ENCODE data around the gene MYH9. TPM values are rescaled to one million over a fixed set of nuclear protein-coding genes. Genes with fewer than 3 reads are reported as not detected.

MYH9 gene
- total RNA-seq, 6 experiments from 2014 or later, result 881 to 1,084 (median 937) TPM

DNA sequence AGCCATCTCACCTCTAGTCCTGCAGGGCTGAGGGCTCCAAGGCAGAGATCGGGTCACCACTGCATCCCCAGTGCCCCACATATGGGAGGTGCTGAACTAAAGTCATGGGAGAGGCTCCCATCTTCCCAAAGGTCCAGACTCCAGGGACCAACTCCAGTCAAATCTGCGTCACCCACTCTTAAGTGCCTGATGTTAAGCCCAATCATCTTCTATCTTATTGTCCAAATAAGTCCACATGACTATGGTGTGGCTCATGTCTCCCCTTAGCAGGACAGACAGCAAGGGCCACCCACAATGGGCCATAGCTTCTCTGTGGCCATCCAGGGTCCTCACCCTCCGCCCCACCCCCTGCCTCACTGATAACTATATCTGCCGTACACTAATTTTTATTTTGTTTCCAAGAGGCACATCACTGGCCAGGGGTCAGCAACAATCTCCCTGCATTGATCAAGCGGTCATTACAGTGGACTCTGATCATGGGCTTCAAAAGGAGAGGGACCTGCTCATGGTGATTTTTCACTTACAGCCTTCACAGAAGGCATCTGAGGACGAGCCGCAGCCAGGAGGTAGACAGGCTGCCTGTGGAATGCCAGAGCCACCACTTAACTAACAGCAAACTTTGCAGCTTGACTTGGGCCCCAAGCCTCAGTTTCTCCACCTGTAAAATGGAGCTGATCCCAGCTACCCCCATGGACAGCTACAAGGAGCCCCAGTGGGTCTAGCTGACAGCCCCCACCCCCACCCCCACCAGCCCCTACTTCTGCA lies 23.3 kb downstream of the MYH9 start:
- Mint-ChIP-seq H3K27ac (peak overlapping the region; percentile 90), H3K36me3 (ENCODE audit: low read depth) (peaks cover 38% of the 10 kb centered on the region)
- no peak for DNase-seq

DNA sequence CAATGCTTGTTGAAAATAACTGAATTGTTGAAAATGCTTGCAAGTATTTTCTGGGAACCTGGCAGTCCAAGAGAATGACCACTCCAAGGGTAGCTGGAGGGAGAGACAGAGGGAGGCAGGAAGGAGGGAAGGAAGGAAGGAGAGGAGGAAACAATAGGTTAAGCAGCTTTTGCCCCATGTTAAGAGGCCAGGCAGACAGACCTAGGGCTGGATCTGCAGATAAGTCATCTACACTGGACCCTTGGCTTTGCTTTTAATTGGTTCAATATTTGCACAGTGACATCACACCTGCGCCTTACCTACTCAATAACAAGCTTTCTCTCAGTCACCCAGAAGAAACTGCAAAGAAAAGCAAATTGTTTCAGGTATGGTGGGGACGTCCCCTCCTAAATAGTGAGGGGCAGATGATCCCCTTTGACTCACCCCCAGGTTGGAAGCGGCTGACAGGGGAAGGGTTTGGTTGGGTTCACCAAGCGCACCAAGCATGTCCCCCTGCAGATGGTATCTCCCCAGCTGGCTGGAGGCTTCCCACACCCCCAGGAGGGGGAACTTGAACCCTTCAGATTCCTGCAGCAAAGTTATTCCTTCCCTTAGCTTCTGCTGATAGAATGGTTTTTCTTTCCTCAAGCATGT lies 24.3 kb downstream of the MYH9 start:
- H3K27me3 Mint-ChIP-seq (ENCODE audit: insufficient read depth), result peaks cover 16% of the 10 kb centered on the region
- peak overlapping the region; percentile 71 for H3K4me3 Mint-ChIP-seq
- H3K27ac Mint-ChIP-seq, result peak overlapping the region; percentile 90
- TF ChIP-seq, protein P1, sequence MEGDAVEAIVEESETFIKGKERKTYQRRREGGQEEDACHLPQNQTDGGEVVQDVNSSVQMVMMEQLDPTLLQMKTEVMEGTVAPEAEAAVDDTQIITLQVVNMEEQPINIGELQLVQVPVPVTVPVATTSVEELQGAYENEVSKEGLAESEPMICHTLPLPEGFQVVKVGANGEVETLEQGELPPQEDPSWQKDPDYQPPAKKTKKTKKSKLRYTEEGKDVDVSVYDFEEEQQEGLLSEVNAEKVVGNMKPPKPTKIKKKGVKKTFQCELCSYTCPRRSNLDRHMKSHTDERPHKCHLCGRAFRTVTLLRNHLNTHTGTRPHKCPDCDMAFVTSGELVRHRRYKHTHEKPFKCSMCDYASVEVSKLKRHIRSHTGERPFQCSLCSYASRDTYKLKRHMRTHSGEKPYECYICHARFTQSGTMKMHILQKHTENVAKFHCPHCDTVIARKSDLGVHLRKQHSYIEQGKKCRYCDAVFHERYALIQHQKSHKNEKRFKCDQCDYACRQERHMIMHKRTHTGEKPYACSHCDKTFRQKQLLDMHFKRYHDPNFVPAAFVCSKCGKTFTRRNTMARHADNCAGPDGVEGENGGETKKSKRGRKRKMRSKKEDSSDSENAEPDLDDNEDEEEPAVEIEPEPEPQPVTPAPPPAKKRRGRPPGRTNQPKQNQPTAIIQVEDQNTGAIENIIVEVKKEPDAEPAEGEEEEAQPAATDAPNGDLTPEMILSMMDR (IDR thresholded peaks at IDR 0.05), result no peak
- peaks cover 48% of the 10 kb centered on the region for H3K36me3 Mint-ChIP-seq (ENCODE audit: low read depth)
- DNase-seq, result no peak
- H3K9me3 Mint-ChIP-seq, result no peaks in the 10 kb centered on the region
- peaks cover 100% of the 10 kb centered on the region for H3K4me1 Mint-ChIP-seq (ENCODE audit: low read depth)

More for the DNA sequence above, 23.3 kb downstream of the MYH9 start:
- peaks cover 100% of the 10 kb centered on the region for H3K4me1 Mint-ChIP-seq (ENCODE audit: low read depth)
- H3K4me3 Mint-ChIP-seq, result peak overlapping the region; percentile 71
- TF ChIP-seq, protein P1 (IDR thresholded peaks at IDR 0.05), result no peak
- peaks cover 16% of the 10 kb centered on the region for H3K27me3 Mint-ChIP-seq (ENCODE audit: insufficient read depth)
- H3K9me3 Mint-ChIP-seq, result no peaks in the 10 kb centered on the region

GRCh38 chr22:36362932-36363331 lies 24.8 kb downstream of the MYH9 start:
- H3K4me3 Mint-ChIP-seq, result peak overlapping the region; percentile 71
- no peaks in the 10 kb centered on the region for H3K9me3 Mint-ChIP-seq
- H3K36me3 Mint-ChIP-seq (ENCODE audit: low read depth), result peaks cover 50% of the 10 kb centered on the region

DNA sequence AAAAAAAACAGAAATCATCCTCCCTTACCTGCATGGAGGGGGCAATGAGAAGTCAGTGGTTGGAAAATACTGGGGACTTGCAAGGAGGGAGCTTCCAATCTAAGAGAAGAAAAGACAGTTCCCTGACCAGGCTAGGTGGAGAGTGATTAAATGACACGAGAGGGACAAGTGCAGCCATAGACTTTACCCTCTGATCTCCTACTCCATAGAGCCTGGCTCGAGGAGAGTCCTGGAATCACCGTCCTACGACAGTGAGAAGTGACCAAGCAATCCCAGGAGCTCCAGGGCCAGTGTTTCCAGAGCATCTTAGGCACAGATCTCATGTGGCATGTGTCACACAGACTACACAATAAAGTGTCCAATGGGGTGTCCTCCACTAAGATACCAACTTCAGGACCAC lies 25.7 kb downstream of the MYH9 start:
- TF ChIP-seq, protein P1 (IDR thresholded peaks at IDR 0.05), result no peak

More at GRCh38 chr22:36362932-36363331, 24.8 kb downstream of the MYH9 start:
- DNase-seq, result peak; percentile 60
- H3K27ac Mint-ChIP-seq, result peak overlapping the region; percentile 90
- TF ChIP-seq, protein P1 (IDR thresholded peaks at IDR 0.05), result no peak
- peaks cover 16% of the 10 kb centered on the region for H3K27me3 Mint-ChIP-seq (ENCODE audit: insufficient read depth)
- peaks cover 99% of the 10 kb centered on the region for H3K4me1 Mint-ChIP-seq (ENCODE audit: low read depth)

DNA sequence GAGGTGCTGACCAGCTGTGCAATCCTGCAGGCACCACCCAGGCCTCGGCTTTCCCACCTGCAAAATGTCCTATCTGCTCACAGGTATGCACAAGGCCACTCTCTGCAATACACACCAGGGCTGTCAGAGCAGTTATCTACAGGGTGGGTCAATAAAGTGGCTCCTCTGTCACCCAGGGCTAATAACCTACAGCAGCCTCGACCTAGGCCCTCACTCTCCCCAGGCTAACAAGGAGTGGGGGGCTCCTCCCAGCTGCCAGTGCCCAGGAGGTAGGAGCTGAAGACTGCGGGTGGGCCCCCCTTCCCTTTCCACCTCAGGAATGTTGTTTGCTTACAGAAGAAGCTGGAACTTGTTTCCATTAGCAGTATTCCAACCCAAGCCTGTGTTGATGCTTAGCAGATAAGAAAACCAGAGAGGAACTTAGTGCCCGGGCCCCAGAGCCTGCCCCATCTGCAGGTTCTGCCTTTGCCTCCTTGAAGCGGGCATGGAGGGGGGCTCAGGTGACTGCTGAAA lies 26.8 kb downstream of the MYH9 start:
- DNase-seq, result no peak
- TF ChIP-seq, protein P1 (IDR thresholded peaks at IDR 0.05), result no peak
- no peaks in the 10 kb centered on the region for H3K9me3 Mint-ChIP-seq
- peaks cover 52% of the 10 kb centered on the region for H3K36me3 Mint-ChIP-seq (ENCODE audit: low read depth)
- H3K4me3 Mint-ChIP-seq, result peak overlapping the region; percentile 83
- H3K27ac Mint-ChIP-seq, result peak overlapping the region; percentile 83
- peaks cover 99% of the 10 kb centered on the region for H3K4me1 Mint-ChIP-seq (ENCODE audit: low read depth)
- peaks cover 15% of the 10 kb centered on the region for H3K27me3 Mint-ChIP-seq (ENCODE audit: insufficient read depth)

More for the DNA sequence above, 25.7 kb downstream of the MYH9 start:
- DNase-seq, result no peak
- H3K9me3 Mint-ChIP-seq, result no peaks in the 10 kb centered on the region
- peaks cover 99% of the 10 kb centered on the region for H3K4me1 Mint-ChIP-seq (ENCODE audit: low read depth)
- H3K36me3 Mint-ChIP-seq (ENCODE audit: low read depth), result peaks cover 54% of the 10 kb centered on the region
- H3K27ac Mint-ChIP-seq, result peak overlapping the region; percentile 83
- H3K27me3 Mint-ChIP-seq (ENCODE audit: insufficient read depth), result peaks cover 14% of the 10 kb centered on the region
- H3K4me3 Mint-ChIP-seq, result peak overlapping the region; percentile 83; the same call in 1 of the 2 replicates
